HCT116 (cell line): ENCODE measurements around the gene TPD52L2.

Experiments
- CEBPB ChIP-seq: IDR thresholded peaks from 2 replicates; pipeline ENCODE4 v1.6.1; 2012; ENCODE audit warnings: low read depth
- EGR1 ChIP-seq: IDR thresholded peaks from 2 replicates; pipeline ENCODE4 v1.6.1; 2012; ENCODE audit warnings: low read depth
- JUND ChIP-seq: IDR thresholded peaks from 2 replicates; pipeline ENCODE4 v1.6.1; 2012
- POLR2A ChIP-seq: IDR thresholded peaks from 2 replicates; pipeline ENCODE4 v1.7.0; 2011; ENCODE audit warnings: borderline replicate concordance; ENCODE audit not compliant: insufficient read depth, insufficient read length; ENCODE audit errors: extremely low read depth
- POLR2AphosphoS5 ChIP-seq: IDR thresholded peaks from 2 replicates; pipeline ENCODE4 v1.6.1; 2011; ENCODE audit warnings: mild to moderate bottlenecking, low read depth, low read length, moderate library complexity
- RAD21 ChIP-seq: IDR thresholded peaks from 2 replicates; pipeline ENCODE4 v1.6.1; 2012; ENCODE audit warnings: low read depth, mild to moderate bottlenecking
- SP1 ChIP-seq: IDR thresholded peaks from 2 replicates; pipeline ENCODE4 v1.6.1; 2012; ENCODE audit warnings: low read depth
- SRF ChIP-seq: IDR thresholded peaks from 2 replicates; pipeline ENCODE4 v1.6.1; 2012; ENCODE audit warnings: low read depth
- ZBTB33 ChIP-seq: IDR thresholded peaks from 2 replicates; pipeline ENCODE4 v1.6.1; 2011; ENCODE audit warnings: mild to moderate bottlenecking, low read length, moderate library complexity; ENCODE audit not compliant: insufficient replicate concordance; ENCODE audit errors: extremely low read depth
- ZNF274 ChIP-seq: fragments of 200-500 bp; sonication (Bioruptor generic); IDR thresholded peaks from 2 replicates; pipeline ENCODE4 v1.6.1; 2014; ENCODE audit warnings: mild to moderate bottlenecking, low read depth, low read length, inconsistent platforms
- TF ChIP-seq, protein P1 (sequence below), 3 experiments: fragments of 200-600 bp in 1 of 3; sonication (generic) in 1 of 3; IDR thresholded peaks in 2 of 3; conservative IDR thresholded peaks in 1 of 3; 2 replicates each; pipeline ENCODE4 v1.5.1; 2012 to 2017; ENCODE audit warnings: low read depth in 2 of 3, low read length in 2 of 3, antibody characterized with exemption in 1 of 3, borderline replicate concordance in 1 of 3, control low read depth in 1 of 3, mild to moderate bottlenecking in 1 of 3, mixed read lengths in 1 of 3, mixed run types in 1 of 3, moderate library complexity in 1 of 3; ENCODE audit not compliant: insufficient read depth in 1 of 3

DNA sequence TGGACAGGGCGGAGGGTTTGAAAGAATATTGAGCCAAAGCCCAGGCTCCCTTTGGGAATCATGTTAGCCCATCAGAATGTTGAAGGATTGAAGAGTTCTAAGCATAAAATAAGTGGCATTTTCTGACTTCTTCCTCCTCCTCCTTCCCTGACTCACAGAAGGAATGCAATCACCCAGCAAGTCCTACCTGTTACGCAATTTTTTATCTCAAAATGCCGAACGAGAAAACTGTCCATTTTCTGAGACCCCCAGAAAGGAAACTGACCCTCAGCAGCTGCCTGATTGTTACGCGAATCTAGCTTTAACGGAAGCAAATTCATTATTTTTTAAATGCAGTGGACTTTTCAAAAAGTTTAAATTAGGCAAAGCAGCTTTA, 25.1 kb downstream of the TPD52L2 start:
- TF ChIP-seq POLR2AphosphoS5 (no peak), SP1 (no peak), CEBPB (no peak), RAD21 (no peak), ZBTB33 (no peak), EGR1 (no peak), POLR2A (no peak), SRF (no peak), ZNF274 (no peak), JUND (no peak)
- TF ChIP-seq, protein P1, sequence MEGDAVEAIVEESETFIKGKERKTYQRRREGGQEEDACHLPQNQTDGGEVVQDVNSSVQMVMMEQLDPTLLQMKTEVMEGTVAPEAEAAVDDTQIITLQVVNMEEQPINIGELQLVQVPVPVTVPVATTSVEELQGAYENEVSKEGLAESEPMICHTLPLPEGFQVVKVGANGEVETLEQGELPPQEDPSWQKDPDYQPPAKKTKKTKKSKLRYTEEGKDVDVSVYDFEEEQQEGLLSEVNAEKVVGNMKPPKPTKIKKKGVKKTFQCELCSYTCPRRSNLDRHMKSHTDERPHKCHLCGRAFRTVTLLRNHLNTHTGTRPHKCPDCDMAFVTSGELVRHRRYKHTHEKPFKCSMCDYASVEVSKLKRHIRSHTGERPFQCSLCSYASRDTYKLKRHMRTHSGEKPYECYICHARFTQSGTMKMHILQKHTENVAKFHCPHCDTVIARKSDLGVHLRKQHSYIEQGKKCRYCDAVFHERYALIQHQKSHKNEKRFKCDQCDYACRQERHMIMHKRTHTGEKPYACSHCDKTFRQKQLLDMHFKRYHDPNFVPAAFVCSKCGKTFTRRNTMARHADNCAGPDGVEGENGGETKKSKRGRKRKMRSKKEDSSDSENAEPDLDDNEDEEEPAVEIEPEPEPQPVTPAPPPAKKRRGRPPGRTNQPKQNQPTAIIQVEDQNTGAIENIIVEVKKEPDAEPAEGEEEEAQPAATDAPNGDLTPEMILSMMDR (IDR thresholded peaks at IDR 0.05 in 2 of 3, conservative IDR thresholded peaks at IDR 0.05 in 1 of 3; ENCODE audit: borderline replicate concordance in 1 of 3, insufficient read depth in 1 of 3, low read depth in 2 of 3, low read length in 2 of 3) = no peak
